GM12891 (cell line): ENCODE measurements around the gene CXCR6.
"Not testable (repeated sequence)": the region's sequence is repeated elsewhere in the genome, so short reads cannot be mapped to it uniquely, and the experiment has no call there.

Experiments used
- DNase-seq: peaks from one replicate; pipeline ENCODE4 v3.0.0; 2011; ENCODE audit warnings: low spot score; ENCODE audit not compliant: insufficient read length
- FAIRE-seq: peaks from 2 replicates; lab custom pipeline; 2011; peaks lifted over from hg19 to GRCh38; lab: Jason Lieb, UNC
- PAX5 ChIP-seq: IDR thresholded peaks from 2 replicates; pipeline ENCODE4 v1.6.1; 2011; ENCODE audit warnings: low read length, moderate library complexity, mild to moderate bottlenecking; ENCODE audit not compliant: insufficient read depth, severe bottlenecking
- POLR2A ChIP-seq: IDR thresholded peaks from 2 replicates; pipeline ENCODE4 v1.6.1; 2011; ENCODE audit warnings: low read depth, low read length, control low read depth
- POLR2AphosphoS5 ChIP-seq: IDR thresholded peaks from 2 replicates; pipeline ENCODE4 v1.6.1; 2011; ENCODE audit warnings: low read depth, low read length, control low read depth
- POU2F2 ChIP-seq: IDR thresholded peaks from 2 replicates; pipeline ENCODE4 v1.6.1; 2011; ENCODE audit warnings: low read depth, mild to moderate bottlenecking, control low read depth, low read length, moderate library complexity
- SPI1 ChIP-seq: IDR thresholded peaks from 2 replicates; pipeline ENCODE4 v1.6.1; 2011; ENCODE audit warnings: low read depth, low read length, control low read depth
- TAF1 ChIP-seq: IDR thresholded peaks from 2 replicates; pipeline ENCODE4 v1.6.1; 2011; ENCODE audit warnings: low read depth, low read length, control low read depth

Gene CXCR6

DNA sequence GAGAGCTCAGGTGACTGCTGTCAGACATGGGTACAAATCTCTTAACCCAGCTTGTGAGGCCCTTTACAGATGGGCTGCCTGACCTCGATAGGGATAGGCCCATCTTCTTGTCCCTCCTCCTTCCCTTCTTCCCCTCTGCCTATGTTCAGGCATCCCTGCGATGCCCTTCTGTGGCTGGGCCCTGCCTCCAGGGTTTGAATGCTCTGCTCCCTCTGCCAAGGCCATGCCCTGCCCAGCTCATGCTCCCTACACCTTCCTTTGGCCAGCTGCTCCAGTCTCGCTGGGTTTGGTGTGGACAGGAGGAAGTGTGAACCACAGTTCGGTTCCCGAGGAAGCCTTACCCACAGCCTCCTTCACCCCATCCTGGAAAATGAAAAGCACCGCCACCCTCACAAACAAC is 48.1 kb downstream of the CXCR6 start:
- FAIRE-seq = no peak
- TF ChIP-seq SPI1 = 0 out of 2 replicates have a peak, but pooled peaks have one; percentile 0
- no peak for TF ChIP-seq POLR2AphosphoS5
- no peak for DNase-seq

DNA sequence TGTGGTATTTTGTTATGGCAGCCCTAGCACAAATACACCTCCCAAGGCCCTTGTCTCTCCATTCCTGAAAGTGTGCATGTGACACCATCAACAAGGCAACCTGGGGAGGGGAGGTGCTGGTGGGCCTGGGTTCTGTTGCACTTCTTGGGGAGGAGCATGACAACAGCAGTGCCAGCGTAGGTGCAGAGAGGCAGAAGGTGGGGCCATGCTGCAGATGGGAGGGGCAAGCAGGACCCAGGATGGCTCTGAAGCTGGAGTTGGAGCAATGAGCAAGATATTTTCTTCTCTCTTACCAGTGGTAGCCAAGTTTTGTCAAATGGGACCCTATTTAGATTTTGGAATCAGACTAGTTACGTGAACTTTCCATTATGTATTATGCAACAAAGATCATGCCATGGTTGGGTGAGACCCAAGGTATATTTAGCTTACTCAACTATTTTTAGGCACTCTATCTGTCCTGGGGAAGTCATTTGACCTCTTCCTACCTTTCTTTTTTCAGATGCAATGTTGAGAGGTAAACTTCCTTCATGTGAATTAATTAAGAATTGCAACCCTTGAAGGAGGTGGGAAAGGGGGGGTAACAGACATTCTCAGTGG is 49.0 kb downstream of the CXCR6 start:
- DNase-seq (no peak), FAIRE-seq (peak; percentile 43)
- TF ChIP-seq PAX5 (no peak), POLR2A (no peak), SPI1 (no peak)

DNA sequence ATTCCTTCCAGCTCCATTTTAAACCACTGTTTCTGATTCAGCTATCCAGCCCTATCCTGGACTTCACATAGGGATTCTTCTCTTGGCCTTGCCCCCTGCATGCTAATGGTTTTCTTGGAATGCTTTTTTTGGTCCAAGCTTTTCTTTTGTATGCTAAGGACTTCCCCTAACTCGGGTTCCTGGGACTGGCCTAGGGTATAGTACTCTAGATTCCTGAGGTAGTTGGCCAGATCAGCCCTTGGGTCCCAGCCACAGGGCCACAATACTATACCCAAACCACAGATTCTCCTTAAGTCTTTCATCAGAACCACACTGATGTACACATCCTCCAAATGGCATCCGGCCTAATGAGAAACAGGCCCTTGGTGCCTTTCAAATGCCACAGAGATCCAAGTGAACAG is 49.6 kb downstream of the CXCR6 start:
- TF ChIP-seq TAF1 (no peak), POLR2A (no peak), PAX5 (no peak), POU2F2 (no peak), POLR2AphosphoS5 (no peak), SPI1 (no peak)
- FAIRE-seq (peak; percentile 63), DNase-seq (no peak)

DNA sequence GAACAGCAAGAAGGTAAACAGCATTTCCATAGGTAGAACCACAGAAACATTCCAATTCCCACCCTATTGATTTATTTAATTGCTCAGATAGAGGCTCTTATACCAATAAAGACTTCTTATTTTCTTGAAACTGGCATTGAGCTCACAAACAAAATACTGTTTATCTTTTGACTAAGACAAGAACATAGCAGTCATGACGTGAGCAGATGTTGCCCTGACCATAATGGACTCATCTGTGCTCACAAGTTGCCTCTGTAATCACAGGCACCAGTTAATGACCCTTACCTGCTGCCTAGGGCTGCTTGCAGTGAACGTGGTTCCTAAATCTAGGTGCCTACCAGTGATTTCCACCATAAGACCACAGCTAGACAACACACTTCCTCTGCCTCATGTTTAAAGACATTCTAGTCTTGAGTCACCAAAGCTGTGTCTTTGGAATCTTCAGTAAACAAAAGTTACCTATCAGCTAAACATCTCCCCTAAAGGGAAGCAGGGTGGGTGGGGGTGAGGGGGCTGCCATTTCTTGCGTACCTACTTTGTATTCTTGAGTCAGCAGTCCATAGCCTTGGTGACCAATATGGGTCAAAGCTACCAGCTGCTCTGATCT is 50.3 kb downstream of the CXCR6 start:
- no peak for TF ChIP-seq PAX5
- no peak for TF ChIP-seq POU2F2
- TF ChIP-seq SPI1 = peak; percentile 78
- DNase-seq (no peak), FAIRE-seq (peak; percentile 82)

DNA sequence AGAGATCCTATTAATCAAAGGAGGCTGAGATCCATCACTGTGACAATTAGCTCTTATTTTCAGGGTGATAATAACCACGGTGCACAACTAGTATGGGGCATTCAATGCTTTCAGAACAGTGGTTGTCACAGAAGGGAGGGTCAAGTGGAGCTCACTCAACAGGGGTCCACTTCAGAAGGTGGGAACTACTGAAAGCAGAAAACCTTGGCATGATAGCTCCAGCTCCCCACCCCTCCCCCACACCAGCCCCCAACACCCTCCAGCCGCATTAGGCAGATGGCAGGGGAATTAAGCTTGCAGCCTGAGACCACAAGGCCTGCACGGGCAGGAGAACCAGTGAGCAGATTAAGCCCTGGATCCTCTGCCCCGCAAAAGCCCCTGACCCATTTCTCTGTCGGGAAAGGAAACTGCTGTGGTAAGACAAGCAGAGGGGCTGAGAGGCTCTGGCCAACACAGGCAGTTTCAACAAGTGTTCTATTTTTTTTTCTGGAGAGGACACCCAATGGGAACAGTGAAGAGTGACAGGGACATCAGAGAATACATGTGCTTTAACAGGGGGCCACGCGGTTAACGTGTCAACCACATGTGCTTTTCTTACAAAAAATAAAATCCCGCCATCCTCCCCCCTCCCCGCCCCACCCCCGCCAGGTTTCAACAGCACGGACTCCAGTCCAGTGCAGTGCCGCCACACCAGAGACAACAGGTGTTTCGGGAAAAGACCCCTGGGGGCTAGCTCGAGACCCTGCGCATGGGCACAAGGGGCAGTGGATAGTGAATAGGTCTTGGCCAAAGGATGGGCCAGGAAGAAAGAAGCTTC is 51.4 kb downstream of the CXCR6 start:
- FAIRE-seq = peak; percentile 35
- DNase-seq = no peak

DNA sequence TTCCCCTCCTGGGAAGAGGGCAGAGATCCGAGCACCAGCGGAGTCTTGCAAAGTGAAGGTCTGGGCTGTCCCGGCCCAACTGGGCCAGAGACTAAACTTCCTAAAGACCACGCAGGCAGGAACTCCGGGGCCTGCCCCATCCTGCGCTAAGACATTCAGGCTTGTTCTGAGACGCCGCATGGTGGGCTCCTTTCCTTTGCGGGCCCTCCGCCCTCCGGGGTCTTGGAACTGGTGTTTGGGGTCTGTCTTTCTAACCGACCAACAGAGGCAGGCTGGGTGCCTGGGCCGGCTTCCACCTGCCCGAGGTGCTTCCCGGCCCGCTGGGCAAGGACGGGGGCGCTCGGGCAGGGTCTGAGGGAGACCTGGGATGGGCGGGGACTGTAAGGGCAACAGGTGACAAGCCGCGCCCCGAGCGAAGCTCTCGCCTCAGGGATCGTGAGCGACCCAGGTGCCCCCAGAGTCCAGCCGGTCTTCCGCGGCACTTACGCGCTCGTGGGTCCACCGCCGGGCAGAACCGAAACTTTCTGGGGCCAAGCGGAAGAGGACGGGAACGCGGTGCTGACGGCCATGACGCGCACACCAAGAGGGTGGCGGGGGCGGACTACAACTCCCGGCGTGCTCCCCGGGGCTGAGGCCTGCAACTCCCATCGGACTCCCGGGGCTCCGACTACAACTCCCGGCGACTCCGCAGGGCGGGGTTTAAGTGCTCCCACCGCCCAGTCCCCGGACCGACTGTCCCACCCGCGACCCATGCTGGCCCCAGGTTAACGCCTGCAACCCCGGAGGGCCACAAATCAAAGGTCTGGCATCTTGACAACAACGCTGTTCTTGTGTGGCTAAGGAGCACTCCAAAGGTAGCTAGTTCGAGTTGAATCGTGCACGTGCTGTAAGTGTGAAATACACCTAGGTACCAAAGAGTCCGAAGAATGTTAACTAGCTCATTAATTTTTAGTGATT is 52.2 kb downstream of the CXCR6 start, which contains the start of gene FYCO1:
Gene FYCO1, minus strand, starts transcription at position 589 of the 957 bp plus-strand sequence. CDS start 10,914 bp downstream, outside the sequence.
- DNase-seq (peak; percentile 92), FAIRE-seq (peak; percentile 95)
- peak; percentile 65; the same call in 1 of the 2 replicates for TF ChIP-seq POLR2A
- TF ChIP-seq POLR2AphosphoS5 = no peak
- TF ChIP-seq POU2F2 = no peak
- TF ChIP-seq SPI1 = peak; percentile 62
- TF ChIP-seq PAX5 = no peak
- TF ChIP-seq TAF1 = peak; percentile 73; the same call in 1 of the 2 replicates

More for the DNA sequence above, 51.4 kb downstream of the CXCR6 start:
- no peak for TF ChIP-seq TAF1
- peak; percentile 27; the same call in 1 of the 2 replicates for TF ChIP-seq POLR2AphosphoS5

DNA sequence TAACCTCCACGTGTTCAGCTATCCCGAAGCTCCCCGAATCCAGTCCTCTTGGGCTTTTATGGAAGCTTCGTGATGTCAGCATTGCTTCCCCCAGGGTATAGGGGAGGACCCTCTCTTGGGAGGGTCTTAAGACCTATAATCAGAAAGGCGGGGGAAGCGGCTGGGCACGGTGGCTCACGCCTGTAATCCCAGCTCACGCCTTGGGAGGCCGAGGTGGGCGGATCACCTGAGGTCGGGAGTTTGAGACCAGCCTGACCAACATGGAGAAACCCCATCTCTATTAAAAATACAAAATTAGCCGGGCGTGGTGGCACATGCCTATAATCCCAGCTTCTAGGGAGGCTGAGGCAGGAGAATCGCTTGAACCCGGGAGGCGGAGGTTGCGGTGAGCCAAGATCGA is 54.2 kb downstream of the CXCR6 start:
- FAIRE-seq, DNase-seq: not testable (repeated sequence)

DNA sequence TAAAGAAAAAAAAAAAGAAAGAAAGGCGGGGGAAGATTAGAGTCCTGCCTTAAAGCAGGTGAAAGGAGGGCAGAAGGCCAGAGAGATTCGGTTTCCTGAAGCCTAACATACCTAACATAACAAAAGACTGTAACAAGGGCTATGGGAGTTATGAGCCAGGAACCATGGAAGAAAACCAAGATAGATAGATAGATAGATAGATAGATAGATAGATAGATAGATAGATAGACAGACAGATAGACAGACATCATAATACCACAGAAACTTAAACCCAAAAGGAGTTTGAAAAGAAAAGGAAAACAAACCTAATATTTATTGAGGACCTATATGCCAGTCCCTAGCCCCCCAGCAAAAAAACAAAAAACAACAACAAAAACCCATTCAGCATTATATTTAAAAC is 54.7 kb downstream of the CXCR6 start:
- no peak for DNase-seq
- no peak for FAIRE-seq

More for the DNA sequence above, 54.7 kb downstream of the CXCR6 start:
- TF ChIP-seq SPI1 = no peak
- no peak for TF ChIP-seq POLR2A
